Measurements from ENCODE around the gene INO80D.
A peak's percentile ranks its signal among the peaks of the same experiment; 100 is the strongest.

The INO80D gene

DNA sequence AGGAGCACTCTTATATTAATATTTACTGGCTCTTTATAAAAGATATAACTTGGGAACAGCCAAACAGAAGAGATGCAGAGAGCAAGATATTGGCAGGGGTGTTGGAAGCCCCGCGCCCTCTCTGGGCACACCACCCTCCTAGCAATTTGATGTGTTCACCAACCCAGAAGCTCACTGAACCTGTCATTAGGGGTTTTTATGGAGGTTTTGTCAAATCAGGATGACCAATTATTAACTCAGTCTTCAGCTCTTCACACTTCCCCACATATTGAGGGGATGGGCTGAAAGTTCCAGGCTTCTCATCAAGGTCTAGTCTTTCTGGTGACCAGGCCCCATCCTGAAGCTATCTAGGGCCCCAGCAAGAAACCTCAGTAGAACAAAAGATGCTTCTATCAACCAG is 10.9 kb upstream of the INO80D start:
- ChIA-PET CTCF (interaction anchor here (1.3 to 1.7 kb wide), 2 partner anchors 10 to 95 kb away, joined by 3 to 6 read pairs; partner anchors contain the start of gene INO80D), POLR2A (interaction anchor here (1.4 kb wide), 1 partner anchor 11 kb away, joined by 4 read pairs; the partner anchor contains the start of gene INO80D)
- no peak overlapping the region for H3K4me3 ChIP-seq (ENCODE audit: low read depth, low read length)
- TF ChIP-seq, protein P1, sequence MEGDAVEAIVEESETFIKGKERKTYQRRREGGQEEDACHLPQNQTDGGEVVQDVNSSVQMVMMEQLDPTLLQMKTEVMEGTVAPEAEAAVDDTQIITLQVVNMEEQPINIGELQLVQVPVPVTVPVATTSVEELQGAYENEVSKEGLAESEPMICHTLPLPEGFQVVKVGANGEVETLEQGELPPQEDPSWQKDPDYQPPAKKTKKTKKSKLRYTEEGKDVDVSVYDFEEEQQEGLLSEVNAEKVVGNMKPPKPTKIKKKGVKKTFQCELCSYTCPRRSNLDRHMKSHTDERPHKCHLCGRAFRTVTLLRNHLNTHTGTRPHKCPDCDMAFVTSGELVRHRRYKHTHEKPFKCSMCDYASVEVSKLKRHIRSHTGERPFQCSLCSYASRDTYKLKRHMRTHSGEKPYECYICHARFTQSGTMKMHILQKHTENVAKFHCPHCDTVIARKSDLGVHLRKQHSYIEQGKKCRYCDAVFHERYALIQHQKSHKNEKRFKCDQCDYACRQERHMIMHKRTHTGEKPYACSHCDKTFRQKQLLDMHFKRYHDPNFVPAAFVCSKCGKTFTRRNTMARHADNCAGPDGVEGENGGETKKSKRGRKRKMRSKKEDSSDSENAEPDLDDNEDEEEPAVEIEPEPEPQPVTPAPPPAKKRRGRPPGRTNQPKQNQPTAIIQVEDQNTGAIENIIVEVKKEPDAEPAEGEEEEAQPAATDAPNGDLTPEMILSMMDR (IDR thresholded peaks at IDR 0.05; ENCODE audit: insufficient read depth, low read length, missing control alignments) = no peak
- no peak for DNase-seq (ENCODE audit: low read depth, low spot score)

DNA sequence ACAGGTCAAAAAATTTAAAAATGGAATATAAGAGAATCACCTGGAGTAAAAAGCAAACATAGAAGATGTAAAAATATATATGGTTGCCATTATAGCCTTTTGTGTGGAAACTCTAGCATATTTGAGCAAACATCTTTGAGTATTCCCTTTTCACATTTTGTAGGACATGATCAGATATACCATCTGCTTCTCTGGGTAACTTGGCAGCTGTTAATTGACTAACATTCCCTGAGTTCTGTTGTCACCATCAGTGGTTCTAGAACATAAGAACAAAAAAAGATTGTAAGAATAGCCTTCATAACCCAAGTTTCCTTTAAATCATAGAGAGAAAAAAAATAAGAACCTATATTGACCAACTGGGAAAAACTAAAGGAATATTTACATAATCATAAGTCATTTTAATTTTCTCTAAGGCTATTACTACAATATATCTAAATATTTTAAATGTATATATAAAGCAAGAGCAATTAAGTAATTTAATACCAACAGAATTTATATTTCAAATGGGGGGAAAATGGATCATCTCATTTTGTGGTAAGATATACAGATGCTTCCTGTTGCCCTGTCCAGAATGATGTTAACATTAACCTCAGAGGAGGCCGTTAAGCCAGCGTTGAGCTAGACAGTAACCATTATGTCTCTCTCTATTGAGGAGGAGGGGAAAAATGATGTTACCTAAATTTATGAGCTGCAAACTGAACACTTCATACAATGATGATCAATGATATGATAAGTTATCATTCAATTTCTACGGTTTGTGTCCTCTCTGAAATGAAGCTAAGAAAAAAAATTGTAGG is 9.8 kb upstream of the INO80D start:
- DNase-seq (ENCODE audit: low read depth, low spot score) = no peak
- ChIA-PET CTCF (interaction anchor here (1.7 kb wide), 1 partner anchor 9 kb away, joined by 6 read pairs; the partner anchor contains the start of gene INO80D), POLR2A (interaction anchor here (1.4 kb wide), 1 partner anchor 10 kb away, joined by 4 read pairs; the partner anchor contains the start of gene INO80D)
- TF ChIP-seq, protein P1 (IDR thresholded peaks at IDR 0.05; ENCODE audit: insufficient read depth, low read length, missing control alignments) = no peak
- no peak overlapping the region for H3K4me3 ChIP-seq (ENCODE audit: low read depth, low read length)

DNA sequence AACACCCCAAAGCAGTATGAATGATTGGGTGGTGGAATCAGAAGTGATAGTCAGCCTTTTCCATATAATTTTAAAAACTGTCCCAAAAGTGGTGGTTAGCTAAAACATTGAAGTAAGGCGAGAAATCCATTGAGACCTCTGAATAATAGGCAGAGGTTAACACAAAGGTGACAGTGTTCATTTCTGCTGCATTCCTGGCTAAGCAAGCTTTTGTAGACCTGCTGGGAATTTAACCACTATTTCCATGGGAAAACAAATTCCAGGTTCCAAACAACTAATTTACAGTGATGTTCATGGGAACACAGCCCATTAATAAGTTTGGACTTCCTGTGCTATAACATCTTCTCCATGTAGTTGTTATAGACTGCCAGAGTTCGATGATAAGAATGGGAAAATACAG is 6.3 kb upstream of the INO80D start:
- no peak for DNase-seq (ENCODE audit: low read depth, low spot score)
- ChIA-PET CTCF (no interaction called here), POLR2A (interaction anchor here (0.6 kb wide), 1 partner anchor 9 kb away, joined by 3 read pairs; no protein-coding TSS in a partner anchor)
- no peak overlapping the region for H3K4me3 ChIP-seq (ENCODE audit: low read depth, low read length)
- TF ChIP-seq, protein P1 (IDR thresholded peaks at IDR 0.05; ENCODE audit: insufficient read depth, low read length, missing control alignments) = no peak

DNA sequence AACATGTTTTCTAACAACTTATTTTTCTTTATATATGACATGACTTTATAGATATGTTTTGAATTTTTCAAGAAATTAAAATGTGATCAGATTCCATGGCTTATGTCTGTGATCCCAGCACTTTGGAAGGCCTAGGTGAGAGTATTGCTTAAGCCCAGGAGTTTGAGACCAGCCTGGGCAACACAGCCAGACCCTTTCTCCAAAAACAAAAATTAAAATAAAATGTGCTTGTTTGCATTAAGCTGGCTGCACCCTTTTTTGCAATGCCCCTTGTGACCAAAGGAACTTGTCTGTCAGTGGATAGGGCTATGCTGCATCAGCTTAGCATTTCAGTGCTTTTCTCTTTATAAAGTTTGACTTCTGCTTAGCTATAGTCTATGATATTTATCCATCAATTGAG is 2.3 kb upstream of the INO80D start:
- ChIA-PET POLR2A (no interaction called here), CTCF (no interaction called here)
- no peak for DNase-seq (ENCODE audit: low read depth, low spot score)
- no peak overlapping the region for H3K4me3 ChIP-seq (ENCODE audit: low read depth, low read length)
- TF ChIP-seq, protein P1 (IDR thresholded peaks at IDR 0.05; ENCODE audit: insufficient read depth, low read length, missing control alignments) = no peak

DNA sequence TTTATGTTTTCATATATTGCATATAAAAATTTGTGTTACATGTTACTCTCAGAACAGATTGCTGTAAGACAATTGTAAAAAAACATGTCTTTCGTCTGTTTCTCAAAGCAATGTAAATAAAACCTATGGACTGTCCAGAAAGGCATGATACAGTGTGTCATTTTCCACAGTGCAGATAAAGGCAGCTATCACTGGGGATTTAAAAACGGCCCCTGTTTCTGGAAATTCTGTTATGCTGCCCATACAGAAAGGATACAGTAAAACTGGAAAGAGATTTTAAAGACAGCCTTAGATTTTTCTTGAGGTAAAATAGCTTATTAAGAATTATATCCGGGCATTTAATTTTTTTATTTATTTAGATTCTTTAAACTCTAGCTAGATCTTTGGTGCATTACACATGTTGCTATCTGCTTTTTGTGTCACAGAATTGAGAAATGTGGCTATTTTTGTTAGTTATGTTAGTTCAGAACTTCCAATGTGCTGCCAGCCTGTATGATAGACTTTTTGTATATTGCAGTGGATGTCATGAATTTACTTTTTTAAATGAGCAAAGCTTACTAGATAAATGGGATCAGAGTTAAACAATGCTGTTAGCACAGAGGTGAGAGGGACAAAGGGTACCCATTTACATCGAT is 859 bp upstream of the INO80D start:
- ChIA-PET POLR2A (no interaction called here), CTCF (interaction anchor here (0.8 to 1.7 kb wide), 7 partner anchors 9 to 74 kb away, joined by 3 to 6 read pairs (median 3); no protein-coding TSS in a partner anchor)
- peak overlapping the region; percentile 72 for H3K4me3 ChIP-seq (ENCODE audit: low read depth, low read length)
- TF ChIP-seq, protein P1 (IDR thresholded peaks at IDR 0.05; ENCODE audit: insufficient read depth, low read length, missing control alignments) = no peak
- DNase-seq (ENCODE audit: low read depth, low spot score) = no peak

All from AG04449 (cell line).